Esophagus squamous epithelium (tissue), 5 donors: ENCODE results near the gene RBMS3. TPM values are rescaled to one million over a fixed set of nuclear protein-coding genes. Genes with fewer than 3 reads are reported as not detected.
"Not testable (repeated sequence)": the region's sequence is repeated elsewhere in the genome, so short reads cannot be mapped to it uniquely, and the experiment has no call there.

ENCODE experiments used
- DNase-seq: peaks from one replicate; lab custom pipeline; 2025; lab: John Stamatoyannopoulos, UW
- H3K27ac ChIP-seq, 4 donors: fragments of 200-600 bp; sonication (generic); one replicate each; pipeline ENCODE4 v1.5.1; 2016 to 2019; ENCODE audit warnings: mild to moderate bottlenecking in 1 of 4
- H3K27me3 ChIP-seq, 4 donors: fragments of 200-600 bp; sonication (generic); 1 replicate in 3 of 4; 2 replicates in 1 of 4; pipeline versions ENCODE4 v1.5.1 to v1.6.0; 2017 to 2021; ENCODE audit warnings: antibody characterized with exemption in 1 of 4
- H3K36me3 ChIP-seq, 3 donors: fragments of 200-600 bp; sonication (generic); one replicate each; pipeline ENCODE4 v1.5.1; 2016 to 2019
- H3K4me1 ChIP-seq, 3 donors: fragments of 200-600 bp; sonication (generic); one replicate each; pipeline ENCODE4 v1.5.1; 2017 to 2019
- H3K4me3 ChIP-seq, 4 donors: fragments of 200-600 bp; sonication (generic); 1 replicate in 3 of 4; 2 replicates in 1 of 4; pipeline ENCODE4 v1.5.1; 2016 to 2019; ENCODE audit warnings: mild to moderate bottlenecking in 2 of 4, moderate library complexity in 1 of 4
- H3K9me3 ChIP-seq, 3 donors: fragments of 200-600 bp; sonication (generic); one replicate each; pipeline ENCODE4 v1.5.1; 2016 to 2019
- POLR2A ChIP-seq, 4 donors: fragments of 450-650 bp; IDR thresholded peaks; one replicate each; pipeline ENCODE4 v1.6.1; 2017; ENCODE audit warnings: antibody characterized with exemption in 4 of 4, mild to moderate bottlenecking in 4 of 4, moderate library complexity in 3 of 4
- WGBS, 2 donors: methylation state at CpG; one replicate each; pipeline ENCODE4 v1.1.5; 2018; 5-methylcytosine and 5-hydroxymethylcytosine counted together
- intact Hi-C: fragments of 100-400 bp; cut with DNase I; formaldehyde crosslinking; loops from one replicate; pipeline ENCODE4 v1.15.0; 2022
- total RNA-seq, 4 donors: library from RNA; depleted of rRNA; stranded (reverse); fragments of >200 nt; gene quantifications; one replicate each; pipeline ENCODE4 v1.1.0, GENCODE V29; 2016
- TF ChIP-seq, protein P1 (sequence below), 6 experiments: fragments of 450-650 bp in 4 of 6; fragments of 200-600 bp in 2 of 6; sonication (generic) in 2 of 6; IDR thresholded peaks; one replicate each; pipeline ENCODE4 v1.5.1; 2016 to 2019; ENCODE audit warnings: antibody characterized with exemption in 6 of 6, mild to moderate bottlenecking in 4 of 6, moderate library complexity in 4 of 6
- donor health status: DM: yes; HTN: yes; CAD: no.

Gene RBMS3
- total RNA-seq, 4 donors from 2014 or later, result 0.57 to 35.7 (median 6.1) TPM

DNA sequence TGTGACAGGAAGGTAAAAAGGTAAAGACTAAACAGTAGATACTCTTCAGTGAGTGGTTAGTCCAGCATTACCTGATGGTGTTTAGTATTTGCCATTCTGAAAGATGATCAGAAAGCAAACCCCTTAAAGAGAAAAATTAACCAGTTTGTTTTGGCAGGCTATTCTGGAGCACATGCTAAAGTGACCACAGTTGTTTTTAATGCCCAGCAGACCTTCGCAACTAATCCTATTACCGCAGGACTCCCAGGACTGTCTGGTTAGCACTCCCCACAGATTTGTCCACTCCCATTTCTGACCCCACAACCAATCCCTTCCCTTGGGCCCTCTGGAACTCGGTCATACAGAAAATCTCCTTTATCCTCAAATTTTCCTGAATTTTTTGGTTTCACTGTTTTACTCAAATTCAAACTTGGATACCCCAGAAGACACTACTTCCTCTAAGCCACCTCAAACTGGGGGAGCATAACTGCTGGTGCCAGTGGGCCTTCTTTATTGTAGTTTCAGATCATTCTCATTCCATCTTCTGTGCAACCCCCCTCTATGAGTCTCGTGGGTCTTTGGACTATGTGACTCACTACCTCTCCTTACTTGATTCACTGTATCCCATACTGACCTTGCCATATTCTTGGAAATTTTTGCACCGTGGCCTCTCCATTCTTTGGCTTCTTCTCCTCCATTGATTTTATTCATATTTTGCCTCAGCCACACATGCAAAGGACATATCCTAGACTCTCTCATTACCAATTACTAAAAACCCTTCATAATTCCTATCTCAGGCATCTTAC, 104.4 kb downstream of the RBMS3 start:
- intact Hi-C loops, result no loop called here
- H3K27ac ChIP-seq, result peak overlapping the region in 3 of 4 donors; percentile 14 to 56 (median 32)
- DNase-seq, result no peak
- H3K4me3 ChIP-seq, result no peak overlapping the region
- no peaks in the 10 kb centered on the region for H3K36me3 ChIP-seq
- H3K4me1 ChIP-seq, result peaks cover 0 to 5% (median 0%) of the 10 kb centered on the region in 3 donors
- TF ChIP-seq, protein P1, sequence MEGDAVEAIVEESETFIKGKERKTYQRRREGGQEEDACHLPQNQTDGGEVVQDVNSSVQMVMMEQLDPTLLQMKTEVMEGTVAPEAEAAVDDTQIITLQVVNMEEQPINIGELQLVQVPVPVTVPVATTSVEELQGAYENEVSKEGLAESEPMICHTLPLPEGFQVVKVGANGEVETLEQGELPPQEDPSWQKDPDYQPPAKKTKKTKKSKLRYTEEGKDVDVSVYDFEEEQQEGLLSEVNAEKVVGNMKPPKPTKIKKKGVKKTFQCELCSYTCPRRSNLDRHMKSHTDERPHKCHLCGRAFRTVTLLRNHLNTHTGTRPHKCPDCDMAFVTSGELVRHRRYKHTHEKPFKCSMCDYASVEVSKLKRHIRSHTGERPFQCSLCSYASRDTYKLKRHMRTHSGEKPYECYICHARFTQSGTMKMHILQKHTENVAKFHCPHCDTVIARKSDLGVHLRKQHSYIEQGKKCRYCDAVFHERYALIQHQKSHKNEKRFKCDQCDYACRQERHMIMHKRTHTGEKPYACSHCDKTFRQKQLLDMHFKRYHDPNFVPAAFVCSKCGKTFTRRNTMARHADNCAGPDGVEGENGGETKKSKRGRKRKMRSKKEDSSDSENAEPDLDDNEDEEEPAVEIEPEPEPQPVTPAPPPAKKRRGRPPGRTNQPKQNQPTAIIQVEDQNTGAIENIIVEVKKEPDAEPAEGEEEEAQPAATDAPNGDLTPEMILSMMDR (IDR thresholded peaks at IDR 0.05), result no peak
- no peak for TF ChIP-seq POLR2A (IDR thresholded peaks at IDR 0.05)
- WGBS, 2 donors, result 73 to 76% methylated on average over 5 of the region's 5 CpGs
- H3K9me3 ChIP-seq, result no peaks in the 10 kb centered on the region
- H3K27me3 ChIP-seq, result no peaks in the 10 kb centered on the region

DNA sequence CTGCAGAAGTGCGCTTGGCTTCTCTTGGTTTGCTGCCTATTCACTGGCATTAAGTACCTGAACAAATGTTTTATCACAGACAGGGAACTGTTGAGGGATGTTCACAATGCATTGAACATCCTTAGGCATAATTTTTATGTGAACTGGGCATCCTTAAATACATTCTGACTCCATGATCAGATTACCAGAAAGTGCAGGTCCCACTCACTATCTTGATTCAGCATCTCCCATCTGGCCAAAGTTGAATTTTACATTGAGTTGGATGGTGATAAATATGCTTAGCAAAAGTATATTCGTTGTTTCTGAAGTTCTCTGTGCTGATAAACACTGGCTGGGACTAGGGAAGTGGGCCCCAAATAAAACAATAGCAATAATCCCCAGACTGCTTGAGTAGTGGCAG, 108.5 kb downstream of the RBMS3 start:
- TF ChIP-seq, protein P1 (IDR thresholded peaks at IDR 0.05), result no peak
- TF ChIP-seq POLR2A (IDR thresholded peaks at IDR 0.05), result no peak
- no peak overlapping the region for H3K27ac ChIP-seq
- 79 to 88% methylated on average over 2 of the region's 2 CpGs for WGBS, 2 donors
- H3K36me3 ChIP-seq, result no peaks in the 10 kb centered on the region
- intact Hi-C loops, result no loop called here
- no peak for DNase-seq
- H3K27me3 ChIP-seq, result no peaks in the 10 kb centered on the region
- no peaks in the 10 kb centered on the region for H3K4me1 ChIP-seq
- no peak overlapping the region for H3K4me3 ChIP-seq
- peaks cover 0 to 6% (median 0%) of the 10 kb centered on the region in 3 donors for H3K9me3 ChIP-seq

DNA sequence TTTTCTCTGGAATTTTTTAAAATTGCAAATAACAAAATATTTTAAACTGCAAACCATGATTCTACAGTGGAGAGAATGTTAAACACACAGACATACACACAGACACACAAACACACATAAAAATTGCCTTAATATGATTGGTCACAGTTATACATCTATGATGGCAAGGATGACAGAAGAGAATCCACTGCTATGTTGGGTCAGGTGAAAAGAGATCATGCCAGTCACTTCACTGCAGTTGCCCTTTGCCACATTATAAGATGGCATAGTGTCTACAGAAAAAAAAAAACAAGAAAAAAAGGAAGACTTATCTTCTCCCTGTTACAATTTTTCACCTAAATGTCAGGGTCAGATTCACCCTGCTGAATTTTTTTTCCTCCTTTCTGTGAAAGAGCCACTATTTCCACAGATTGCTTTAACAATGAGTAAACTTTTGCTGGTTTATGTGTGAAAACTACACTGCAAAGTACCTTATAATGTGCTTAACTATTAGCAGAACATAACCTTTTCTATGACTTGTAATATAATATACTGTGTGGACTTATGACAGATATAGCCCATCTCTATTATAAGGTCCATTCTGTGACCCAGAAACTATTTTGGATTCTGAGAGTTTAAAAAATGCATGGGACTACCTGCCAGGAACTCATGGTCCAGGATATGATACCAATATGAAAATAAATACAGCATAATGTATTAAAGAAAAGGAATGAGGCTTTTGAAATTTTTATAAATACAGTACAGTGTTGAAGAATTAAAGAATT, 111.9 kb downstream of the RBMS3 start:
- no peaks in the 10 kb centered on the region for H3K4me1 ChIP-seq
- no peak for DNase-seq
- H3K36me3 ChIP-seq, result no peaks in the 10 kb centered on the region
- H3K27me3 ChIP-seq, result no peaks in the 10 kb centered on the region
- intact Hi-C loops, result no loop called here
- H3K4me3 ChIP-seq, result no peak overlapping the region
- TF ChIP-seq POLR2A (IDR thresholded peaks at IDR 0.05), result no peak
- TF ChIP-seq, protein P1 (IDR thresholded peaks at IDR 0.05), result no peak
- peaks cover 0 to 6% (median 0%) of the 10 kb centered on the region in 3 donors for H3K9me3 ChIP-seq
- no peak overlapping the region for H3K27ac ChIP-seq

- H3K27ac ChIP-seq, H3K4me3 ChIP-seq, H3K9me3 ChIP-seq, intact Hi-C loops, DNase-seq, H3K36me3 ChIP-seq, H3K4me1 ChIP-seq, H3K27me3 ChIP-seq: not testable (repeated sequence)
- 74 to 84% methylated on average over 4 of the region's 4 CpGs for WGBS, 2 donors
Measured at GRCh38 chr3:29393946-29394345, 113.1 kb downstream of the RBMS3 start.

GRCh38 chr3:29397406-29397805, 116.5 kb downstream of the RBMS3 start:
- H3K27me3 ChIP-seq, result no peaks in the 10 kb centered on the region
- H3K27ac ChIP-seq, result no peak overlapping the region
- no peak overlapping the region for H3K4me3 ChIP-seq
- H3K9me3 ChIP-seq, result peaks cover 0 to 6% (median 0%) of the 10 kb centered on the region in 3 donors
- no peaks in the 10 kb centered on the region for H3K36me3 ChIP-seq
- intact Hi-C loops, result no loop called here
- DNase-seq, result no peak
- TF ChIP-seq POLR2A (IDR thresholded peaks at IDR 0.05), result no peak
- TF ChIP-seq, protein P1 (IDR thresholded peaks at IDR 0.05), result no peak
- 83 to 90% methylated on average over 3 of the region's 3 CpGs for WGBS, 2 donors
- H3K4me1 ChIP-seq, result no peaks in the 10 kb centered on the region
